ENCODE data around the gene RNF212B. TPM values are rescaled to one million over a fixed set of nuclear protein-coding genes. Genes with fewer than 3 reads are reported as not detected.
"Not testable (repeated sequence)": the region's sequence is repeated elsewhere in the genome, so short reads cannot be mapped to it uniquely, and the experiment has no call there.

RNF212B gene
- total RNA-seq: not detected
- polyA plus RNA-seq: not detected
- long read RNA-seq, donor 1: 0 reads
- long read RNA-seq, donor 2, partial matches to known transcripts: 0 of 1 reads
- long read RNA-seq, donor 2, other reads (novel, unspliced or antisense): 1 of 1 reads

GRCh38 chr14:23237772-23238594, at the start of gene RNF212B:
Gene RNF212B, plus strand, starts transcription at chr14:23237936. Its CDS starts 2,410 bp downstream, at chr14:23240346.
- Histone ChIP-seq H3K27me3 (ENCODE audit: insufficient read depth in 3 of 3, low read length in 2 of 3) (peaks cover 0 to 31% (median 0%) of the 10 kb centered on the region in 3 donors), H3K4me1 (no peaks in the 10 kb centered on the region), H3K27ac (no peak within 1 kb of the TSS), H3K4me3 (peak within 1 kb of the TSS; percentile 49), H3K36me3 (ENCODE audit: insufficient read depth in 1 of 2, low read depth in 1 of 2) (no peaks in the 10 kb centered on the region), H3K9me3 (no peaks in the 10 kb centered on the region)
- DNase-seq (peak; percentile 87 to 91), ATAC-seq (peak; percentile 96 to 100 (median 98))
- TF ChIP-seq, protein P1, sequence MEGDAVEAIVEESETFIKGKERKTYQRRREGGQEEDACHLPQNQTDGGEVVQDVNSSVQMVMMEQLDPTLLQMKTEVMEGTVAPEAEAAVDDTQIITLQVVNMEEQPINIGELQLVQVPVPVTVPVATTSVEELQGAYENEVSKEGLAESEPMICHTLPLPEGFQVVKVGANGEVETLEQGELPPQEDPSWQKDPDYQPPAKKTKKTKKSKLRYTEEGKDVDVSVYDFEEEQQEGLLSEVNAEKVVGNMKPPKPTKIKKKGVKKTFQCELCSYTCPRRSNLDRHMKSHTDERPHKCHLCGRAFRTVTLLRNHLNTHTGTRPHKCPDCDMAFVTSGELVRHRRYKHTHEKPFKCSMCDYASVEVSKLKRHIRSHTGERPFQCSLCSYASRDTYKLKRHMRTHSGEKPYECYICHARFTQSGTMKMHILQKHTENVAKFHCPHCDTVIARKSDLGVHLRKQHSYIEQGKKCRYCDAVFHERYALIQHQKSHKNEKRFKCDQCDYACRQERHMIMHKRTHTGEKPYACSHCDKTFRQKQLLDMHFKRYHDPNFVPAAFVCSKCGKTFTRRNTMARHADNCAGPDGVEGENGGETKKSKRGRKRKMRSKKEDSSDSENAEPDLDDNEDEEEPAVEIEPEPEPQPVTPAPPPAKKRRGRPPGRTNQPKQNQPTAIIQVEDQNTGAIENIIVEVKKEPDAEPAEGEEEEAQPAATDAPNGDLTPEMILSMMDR (IDR thresholded peaks at IDR 0.05): no peak
- intact Hi-C loops (cut with DNase I): no loop called here
- 26 to 29% (median 27%) methylated on average over 38 to 39 of the region's 39 CpGs for whole genome bisulfite sequencing, 3 donors

GRCh38 chr14:23193432-23193831, 44.3 kb upstream of the RNF212B start:
- H3K4me3 ChIP-seq: no peak overlapping the region
- H3K9me3 ChIP-seq: no peaks in the 10 kb centered on the region
- TF ChIP-seq, protein P1 (IDR thresholded peaks at IDR 0.05): no peak

GRCh38 chr14:23195552-23196101, 42.1 kb upstream of the RNF212B start:
- no peaks in the 10 kb centered on the region for H3K27me3 ChIP-seq (ENCODE audit: insufficient read depth in 3 of 3, low read length in 2 of 3)
- no peaks in the 10 kb centered on the region for H3K4me1 ChIP-seq
- WGBS, 3 donors: 44 to 63% (median 44%) methylated on average over 7 of the region's 7 CpGs
- TF ChIP-seq, protein P1 (IDR thresholded peaks at IDR 0.05): no peak
- no peak for ATAC-seq
- intact Hi-C loops (cut with DNase I): no loop called here
- no peaks in the 10 kb centered on the region for H3K36me3 ChIP-seq (ENCODE audit: insufficient read depth in 1 of 2, low read depth in 1 of 2)
- no peaks in the 10 kb centered on the region for H3K9me3 ChIP-seq
- H3K27ac ChIP-seq: no peak overlapping the region
- H3K4me3 ChIP-seq: no peak overlapping the region
- no peak for DNase-seq

More at GRCh38 chr14:23193432-23193831, 44.3 kb upstream of the RNF212B start:
- H3K4me1 ChIP-seq: no peaks in the 10 kb centered on the region
- H3K36me3 ChIP-seq (ENCODE audit: insufficient read depth in 1 of 2, low read depth in 1 of 2): no peaks in the 10 kb centered on the region
- H3K27me3 ChIP-seq (ENCODE audit: insufficient read depth in 3 of 3, low read length in 2 of 3): no peaks in the 10 kb centered on the region
- intact Hi-C loops (cut with DNase I): no loop called here
- ATAC-seq: no peak
- no peak for DNase-seq
- H3K27ac ChIP-seq: no peak overlapping the region
- 75 to 81% (median 79%) methylated on average over 3 of the region's 3 CpGs for WGBS, 3 donors

DNA sequence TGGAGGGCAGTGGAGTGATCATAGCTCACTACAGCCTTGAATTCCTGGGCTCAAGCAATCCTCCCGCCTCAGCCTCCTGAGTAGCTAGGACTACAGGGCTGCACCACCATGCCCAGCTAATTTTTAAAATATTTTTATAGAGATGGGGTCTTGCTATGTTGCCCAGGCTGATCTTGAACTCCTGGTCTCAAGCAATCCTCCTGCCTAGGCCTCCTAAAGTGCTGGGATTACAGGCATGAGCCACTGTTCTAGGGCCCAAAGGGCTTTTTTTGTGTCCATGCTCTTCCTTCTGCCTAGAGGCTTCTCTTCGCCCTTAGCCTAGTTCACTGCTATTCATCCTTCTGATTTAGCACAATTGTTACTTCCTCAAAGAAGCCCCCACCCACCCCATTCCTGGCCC, 41.2 kb upstream of the RNF212B start:
- H3K4me3 ChIP-seq; H3K4me1 ChIP-seq; DNase-seq; H3K27me3 ChIP-seq (ENCODE audit: insufficient read depth in 3 of 3, low read length in 2 of 3); ATAC-seq; H3K9me3 ChIP-seq; H3K27ac ChIP-seq; H3K36me3 ChIP-seq (ENCODE audit: insufficient read depth in 1 of 2, low read depth in 1 of 2); intact Hi-C loops (cut with DNase I): not testable (repeated sequence)
- 87 to 91% (median 90%) methylated on average over 2 of the region's 2 CpGs for WGBS, 3 donors

DNA sequence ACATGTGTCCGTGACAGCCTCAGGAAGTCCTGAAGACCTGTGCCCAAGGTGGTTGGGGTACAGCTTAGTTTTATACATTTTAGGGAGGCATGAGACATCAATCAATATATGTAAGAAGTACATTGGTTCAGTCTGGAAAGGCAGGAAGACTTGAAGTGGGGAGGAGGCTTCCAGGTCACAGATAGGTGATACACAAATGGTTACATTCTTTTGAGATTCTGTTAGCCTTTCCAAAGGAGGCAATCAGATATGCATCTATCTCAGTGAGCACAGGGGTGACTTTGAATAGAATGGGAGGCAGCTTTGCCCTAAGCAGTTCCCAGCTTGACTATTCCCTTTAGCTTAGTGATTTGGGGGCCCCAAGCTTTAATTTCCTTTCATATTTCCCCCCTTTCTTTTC, 38.6 kb upstream of the RNF212B start:
- DNase-seq; H3K4me1 ChIP-seq; ATAC-seq; H3K27ac ChIP-seq; H3K36me3 ChIP-seq (ENCODE audit: insufficient read depth in 1 of 2, low read depth in 1 of 2); H3K9me3 ChIP-seq; H3K4me3 ChIP-seq; intact Hi-C loops (cut with DNase I); H3K27me3 ChIP-seq (ENCODE audit: insufficient read depth in 3 of 3, low read length in 2 of 3): not testable (repeated sequence)
- 78 to 89% (median 82%) methylated on average over 1 of the region's 1 CpG for WGBS, 3 donors

Data from psoas muscle (tissue), 8 donors.